NCI-H1105 treated with DMSO at 0.1 percent for 48 hours (cell line): ENCODE measurements around the gene CNGA3.
A peak's percentile ranks its signal among the peaks of the same experiment; 100 is the strongest.

ENCODE experiments used
- DNase-seq: peaks from one replicate; lab custom pipeline; 2025; lab: John Stamatoyannopoulos, UW

Gene CNGA3

GRCh38 chr2:98377544-98377943 lies 31.3 kb downstream of the CNGA3 start:
- DNase-seq = no peak

- no peak for DNase-seq
Observed at GRCh38 chr2:98378196-98378595, 31.9 kb downstream of the CNGA3 start.

- no peak for DNase-seq
Observed at GRCh38 chr2:98378901-98379300, 32.6 kb downstream of the CNGA3 start.

GRCh38 chr2:98379311-98380202 lies 33.3 kb downstream of the CNGA3 start:
- no peak for DNase-seq

GRCh38 chr2:98380203-98380535 lies 33.9 kb downstream of the CNGA3 start:
- DNase-seq = no peak

- DNase-seq = no peak
Observed at GRCh38 chr2:98381494-98381893, 35.2 kb downstream of the CNGA3 start.

GRCh38 chr2:98382086-98382485 lies 35.8 kb downstream of the CNGA3 start:
- DNase-seq = no peak

GRCh38 chr2:98382739-98383138 lies 36.5 kb downstream of the CNGA3 start:
- no peak for DNase-seq

- no peak for DNase-seq
Observed at GRCh38 chr2:98383166-98383565, 36.9 kb downstream of the CNGA3 start.

GRCh38 chr2:98385050-98385699 lies 38.9 kb downstream of the CNGA3 start:
- peak; percentile 55 for DNase-seq

GRCh38 chr2:98387478-98387877 lies 41.2 kb downstream of the CNGA3 start:
- DNase-seq = no peak

GRCh38 chr2:98388081-98388480 lies 41.8 kb downstream of the CNGA3 start:
- DNase-seq = no peak

GRCh38 chr2:98388601-98389250 lies 42.5 kb downstream of the CNGA3 start:
- no peak for DNase-seq

GRCh38 chr2:98389251-98389605 lies 43.0 kb downstream of the CNGA3 start:
- DNase-seq = no peak

GRCh38 chr2:98390571-98391476 lies 44.6 kb downstream of the CNGA3 start:
- no peak for DNase-seq

- DNase-seq = no peak
Observed at GRCh38 chr2:98391581-98392270, 45.5 kb downstream of the CNGA3 start.

- DNase-seq = no peak
Observed at GRCh38 chr2:98393354-98393753, 47.1 kb downstream of the CNGA3 start.

- DNase-seq = no peak
Observed at GRCh38 chr2:98394595-98395153, 48.4 kb downstream of the CNGA3 start.

GRCh38 chr2:98395977-98396376 lies 49.7 kb downstream of the CNGA3 start:
- DNase-seq = no peak

GRCh38 chr2:98396745-98397355 lies 50.6 kb downstream of the CNGA3 start:
- no peak for DNase-seq

GRCh38 chr2:98399140-98399539 lies 52.9 kb downstream of the CNGA3 start:
- no peak for DNase-seq
